ENCODE results near the gene TMEM39A. TPM values are rescaled to one million over a fixed set of nuclear protein-coding genes. Genes with fewer than 3 reads are reported as not detected.
A peak's percentile ranks its signal among the peaks of the same experiment; 100 is the strongest.

The TMEM39A gene
- total RNA-seq, 2 donors from 2014 or later, result 65.8 to 70.6 TPM

GRCh38 chr3:119402791-119403190, 60.6 kb downstream of the TMEM39A start:
- H3K4me3 Mint-ChIP-seq, result no peak overlapping the region
- no peaks in the 10 kb centered on the region for H3K27me3 Mint-ChIP-seq
- peaks cover 4% of the 10 kb centered on the region for H3K4me1 Mint-ChIP-seq
- H3K9me3 ChIP-seq (ENCODE audit: control insufficient read depth, low read length, poor library complexity, severe bottlenecking), result no peaks in the 10 kb centered on the region
- ATAC-seq (no peak), DNase-seq (no peak)
- no peak overlapping the region for H3K27ac Mint-ChIP-seq
- peaks cover 2% of the 10 kb centered on the region for H3K36me3 Mint-ChIP-seq (ENCODE audit: low read depth)

- H3K27me3 Mint-ChIP-seq, result no peaks in the 10 kb centered on the region
- H3K9me3 ChIP-seq (ENCODE audit: control insufficient read depth, low read length, poor library complexity, severe bottlenecking), result no peaks in the 10 kb centered on the region
- ATAC-seq, result no peak
- no peak for DNase-seq
- peak overlapping the region; percentile 59 for H3K27ac Mint-ChIP-seq
- H3K4me3 Mint-ChIP-seq, result no peak overlapping the region
- peaks cover 2% of the 10 kb centered on the region for H3K36me3 Mint-ChIP-seq (ENCODE audit: low read depth)
- no peaks in the 10 kb centered on the region for H3K4me1 Mint-ChIP-seq
These were observed 61.6 kb downstream of the TMEM39A start for GRCh38 chr3:119401503-119402440.

- ATAC-seq (no peak), DNase-seq (no peak)
- Mint-ChIP-seq H3K4me1 (no peaks in the 10 kb centered on the region), H3K27me3 (no peaks in the 10 kb centered on the region), H3K36me3 (ENCODE audit: low read depth) (peaks cover 2% of the 10 kb centered on the region), H3K4me3 (no peak overlapping the region), H3K27ac (peak overlapping the region; percentile 59)
- no peaks in the 10 kb centered on the region for H3K9me3 ChIP-seq (ENCODE audit: control insufficient read depth, low read length, poor library complexity, severe bottlenecking)
These were observed 62.3 kb downstream of the TMEM39A start for GRCh38 chr3:119401069-119401468.

- peak overlapping the region; percentile 70 for H3K27ac Mint-ChIP-seq
- H3K27me3 Mint-ChIP-seq, result no peaks in the 10 kb centered on the region
- no peaks in the 10 kb centered on the region for H3K9me3 ChIP-seq (ENCODE audit: control insufficient read depth, low read length, poor library complexity, severe bottlenecking)
- no peak for ATAC-seq
- no peak overlapping the region for H3K4me3 Mint-ChIP-seq
- no peak for DNase-seq
- peaks cover 2% of the 10 kb centered on the region for H3K36me3 Mint-ChIP-seq (ENCODE audit: low read depth)
- peaks cover 5% of the 10 kb centered on the region for H3K4me1 Mint-ChIP-seq
These were observed 62.9 kb downstream of the TMEM39A start for GRCh38 chr3:119400466-119400865.

GRCh38 chr3:119396870-119397269, 66.5 kb downstream of the TMEM39A start:
- no peak for ATAC-seq
- no peak overlapping the region for H3K27ac Mint-ChIP-seq
- no peaks in the 10 kb centered on the region for H3K27me3 Mint-ChIP-seq
- H3K9me3 ChIP-seq (ENCODE audit: control insufficient read depth, low read length, poor library complexity, severe bottlenecking), result no peaks in the 10 kb centered on the region
- peaks cover 7% of the 10 kb centered on the region for H3K36me3 Mint-ChIP-seq (ENCODE audit: low read depth)
- H3K4me3 Mint-ChIP-seq, result no peak overlapping the region
- DNase-seq, result no peak
- H3K4me1 Mint-ChIP-seq, result peaks cover 9% of the 10 kb centered on the region

GRCh38 chr3:119395923-119396358, 67.5 kb downstream of the TMEM39A start:
- Mint-ChIP-seq H3K4me3 (no peak overlapping the region), H3K27me3 (no peaks in the 10 kb centered on the region), H3K27ac (peak overlapping the region; percentile 62), H3K4me1 (peaks cover 9% of the 10 kb centered on the region), H3K36me3 (ENCODE audit: low read depth) (peaks cover 4% of the 10 kb centered on the region)
- no peaks in the 10 kb centered on the region for H3K9me3 ChIP-seq (ENCODE audit: control insufficient read depth, low read length, poor library complexity, severe bottlenecking)
- no peak for DNase-seq
- no peak for ATAC-seq

- Mint-ChIP-seq H3K4me3 (no peak overlapping the region), H3K36me3 (ENCODE audit: low read depth) (peaks cover 12% of the 10 kb centered on the region), H3K27me3 (no peaks in the 10 kb centered on the region), H3K4me1 (peaks cover 11% of the 10 kb centered on the region), H3K27ac (no peak overlapping the region)
- H3K9me3 ChIP-seq (ENCODE audit: control insufficient read depth, low read length, poor library complexity, severe bottlenecking), result no peaks in the 10 kb centered on the region
- DNase-seq, result no peak
- ATAC-seq, result no peak
These were observed 74.8 kb downstream of the TMEM39A start for GRCh38 chr3:119388577-119388976.

- H3K9me3 ChIP-seq (ENCODE audit: control insufficient read depth, low read length, poor library complexity, severe bottlenecking), result no peaks in the 10 kb centered on the region
- no peaks in the 10 kb centered on the region for H3K27me3 Mint-ChIP-seq
- ATAC-seq (no peak), DNase-seq (no peak)
- peaks cover 6% of the 10 kb centered on the region for H3K4me1 Mint-ChIP-seq
- H3K27ac Mint-ChIP-seq, result peak overlapping the region; percentile 3
- H3K4me3 Mint-ChIP-seq, result no peak overlapping the region
- H3K36me3 Mint-ChIP-seq (ENCODE audit: low read depth), result peaks cover 13% of the 10 kb centered on the region
These were observed 81.3 kb downstream of the TMEM39A start for GRCh38 chr3:119382134-119382533.

- H3K4me1 Mint-ChIP-seq, result peaks cover 7% of the 10 kb centered on the region
These were observed 82.7 kb downstream of the TMEM39A start for GRCh38 chr3:119380697-119381096.

More at GRCh38 chr3:119380697-119381096, 82.7 kb downstream of the TMEM39A start:
- DNase-seq, result no peak
- Mint-ChIP-seq H3K4me3 (no peak overlapping the region), H3K27me3 (no peaks in the 10 kb centered on the region), H3K36me3 (ENCODE audit: low read depth) (peaks cover 14% of the 10 kb centered on the region), H3K27ac (no peak overlapping the region)
- H3K9me3 ChIP-seq (ENCODE audit: control insufficient read depth, low read length, poor library complexity, severe bottlenecking), result no peaks in the 10 kb centered on the region
- no peak for ATAC-seq

Other genes starting within 250 kb of the TMEM39A start
- gene B4GALT4, start 222.7 kb downstream of the TMEM39A start, total RNA-seq, result 10 to 100 TPM; 14.6 to 24.7 TPM
- gene ARHGAP31, start 169.2 kb downstream of the TMEM39A start, total RNA-seq, result 10 to 100 TPM; 11.4 to 11.8 TPM
- gene POGLUT1, start 5.3 kb upstream of the TMEM39A start, total RNA-seq, result 10 to 100 TPM; 26.3 to 27.3 TPM
- gene TIMMDC1, start 34.9 kb upstream of the TMEM39A start, total RNA-seq, result 10 to 100 TPM; 26.9 to 29.5 TPM
- 10 to 100 TPM; 13.9 to 14.1 TPM for gene CD80, start 96.0 kb upstream of the TMEM39A start, total RNA-seq
- gene ADPRH, start 115.9 kb upstream of the TMEM39A start, total RNA-seq, result 1 to 10 TPM; 3.6 to 3.7 TPM
- under 1 TPM in 1 of 2 donors, not detected in 1; 0.45 TPM for gene PLA1A, start 134.3 kb upstream of the TMEM39A start, total RNA-seq
- gene POPDC2, start 197.0 kb upstream of the TMEM39A start, total RNA-seq, result 1 to 10 TPM; 4.2 to 4.3 TPM
- 10 to 100 TPM; 26.8 to 28.9 TPM for gene COX17, start 213.8 kb upstream of the TMEM39A start, total RNA-seq
- 1 to 10 TPM in 1 of 2 donors, under 1 TPM in 1; 0.63 to 2.7 TPM for gene CFAP91, start 239.4 kb upstream of the TMEM39A start, total RNA-seq